Neuron (in vitro differentiated cells): ENCODE results near the gene FAM89B.

Source experiments
- H2AFZ ChIP-seq: one replicate; pipeline ENCODE4 v1.6.1; 2013; ENCODE audit warnings: low read depth, mild to moderate bottlenecking, inconsistent platforms, low read length, moderate library complexity
- H3K27me3 ChIP-seq: one replicate; pipeline ENCODE4 v1.6.1; 2013; ENCODE audit warnings: low read length; ENCODE audit not compliant: insufficient read depth
- H3K36me3 ChIP-seq: one replicate; pipeline ENCODE4 v1.6.1; 2013; ENCODE audit warnings: low read length; ENCODE audit not compliant: insufficient read depth
- H3K4me1 ChIP-seq: one replicate; pipeline ENCODE4 v1.6.1; 2013; ENCODE audit warnings: low read length; ENCODE audit not compliant: insufficient read depth
- H3K4me3 ChIP-seq: 2 replicates; pipeline ENCODE4 v1.5.1; 2013; ENCODE audit warnings: mild to moderate bottlenecking, low read length, moderate library complexity
- H3K9me3 ChIP-seq: one replicate; pipeline ENCODE4 v1.6.1; 2013; ENCODE audit warnings: low read length

FAM89B gene

DNA sequence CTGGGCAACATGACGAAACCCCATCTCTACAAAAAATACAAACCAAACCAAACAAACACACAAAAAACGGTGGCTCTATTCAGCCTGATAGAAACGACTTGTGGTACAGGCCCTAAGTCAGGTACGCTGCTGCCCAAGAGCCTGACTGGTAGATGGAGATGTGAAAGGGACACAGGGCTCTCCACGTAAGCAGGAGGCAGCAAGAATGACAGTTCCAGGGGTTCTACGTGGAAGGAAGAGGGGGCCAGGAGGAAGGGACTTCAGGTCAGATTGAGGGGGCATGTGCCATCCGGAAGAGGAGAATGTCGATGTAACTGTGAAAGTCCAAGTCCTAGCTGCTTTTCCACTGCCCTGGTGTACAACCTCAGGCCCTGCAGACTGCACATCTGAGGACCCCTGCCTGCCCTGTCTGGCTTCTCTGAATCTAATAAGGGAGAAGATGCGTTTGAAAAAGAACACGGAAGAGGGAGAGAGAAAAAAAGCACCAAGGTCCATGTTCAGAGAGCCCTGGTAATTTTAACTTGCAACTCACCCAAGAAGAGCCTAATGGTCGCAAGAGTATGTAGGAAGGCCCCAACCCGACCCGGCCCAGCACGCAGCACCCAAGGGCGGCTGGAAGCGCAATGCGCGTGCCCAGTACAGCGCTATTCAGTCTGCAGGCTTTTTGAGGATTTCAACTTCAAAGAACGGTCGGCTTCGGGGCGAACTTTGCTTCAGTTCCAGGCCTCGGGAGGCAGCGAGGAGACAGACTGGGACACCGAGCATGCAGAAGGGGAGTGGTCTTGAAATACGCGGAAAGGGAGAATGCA, 3.0 kb upstream of the FAM89B start:
- Histone ChIP-seq H3K4me1 (peaks cover 41% of the 10 kb centered on the region), H3K27me3 (no peaks in the 10 kb centered on the region), H3K9me3 (no peaks in the 10 kb centered on the region), H2AFZ (peak overlapping the region; percentile 27), H3K4me3 (peak overlapping the region; percentile 73), H3K36me3 (peaks cover 6% of the 10 kb centered on the region)

DNA sequence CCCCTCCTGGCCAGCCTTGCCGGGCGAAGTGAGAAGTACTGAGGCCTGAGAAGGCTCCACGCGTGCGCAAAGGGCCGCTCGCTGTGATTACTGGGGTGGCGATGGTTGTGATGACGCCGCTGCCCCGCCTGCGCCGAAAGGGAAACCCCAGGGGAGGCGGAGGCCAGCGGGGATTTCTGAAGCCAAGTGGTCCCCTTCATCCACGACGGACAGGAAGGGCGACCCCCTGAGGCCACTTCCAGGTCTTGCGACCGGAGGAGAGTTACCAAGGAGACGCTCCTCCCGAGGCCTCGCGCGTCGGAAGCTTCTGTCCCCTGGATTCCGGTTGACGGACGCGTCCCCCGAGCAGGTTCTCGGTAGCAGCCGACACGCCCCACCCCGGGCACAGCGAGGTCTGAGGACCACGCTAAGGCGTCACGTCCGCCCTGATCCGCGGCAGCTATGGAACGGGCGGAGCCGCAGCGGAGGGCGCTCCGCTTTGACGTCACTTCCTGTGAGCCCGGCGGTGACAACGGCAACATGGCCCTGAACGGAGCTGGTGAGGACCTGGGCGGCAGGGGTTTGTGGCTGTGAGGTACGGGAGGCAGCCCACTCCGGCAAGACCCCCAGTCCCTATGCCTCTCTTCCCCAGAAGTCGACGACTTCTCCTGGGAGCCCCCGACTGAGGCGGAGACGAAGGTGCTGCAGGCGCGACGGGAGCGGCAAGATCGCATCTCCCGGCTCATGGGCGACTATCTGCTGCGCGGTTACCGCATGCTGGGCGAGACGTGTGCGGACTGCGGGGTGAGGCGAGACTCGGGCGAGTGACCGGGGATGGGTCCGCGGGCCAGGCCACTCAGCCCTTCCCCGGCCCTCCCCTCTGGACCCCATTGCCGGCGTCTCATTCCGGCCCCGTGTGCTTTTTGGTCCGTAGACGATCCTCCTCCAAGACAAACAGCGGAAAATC, 2.1 kb upstream of the FAM89B start, which contains the start of gene ZNRD2:
Gene ZNRD2 (plus strand): TSS at position 505 of the 946 bp plus-strand sequence. CDS start 15 bp downstream, at position 520.
- H3K36me3 ChIP-seq: peaks cover 13% of the 10 kb centered on the region
- peaks cover 44% of the 10 kb centered on the region for H3K4me1 ChIP-seq
- H3K4me3 ChIP-seq: peak within 1 kb of the TSS; percentile 73
- H3K27me3 ChIP-seq: no peaks in the 10 kb centered on the region
- H2AFZ ChIP-seq: peak within 1 kb of the TSS; percentile 27
- H3K9me3 ChIP-seq: no peaks in the 10 kb centered on the region

GRCh38 chr11:65571420-65571819, 918 bp upstream of the FAM89B start:
- Histone ChIP-seq H3K4me1 (peaks cover 44% of the 10 kb centered on the region), H3K36me3 (peaks cover 13% of the 10 kb centered on the region), H3K9me3 (no peaks in the 10 kb centered on the region), H3K27me3 (no peaks in the 10 kb centered on the region), H3K4me3 (peak overlapping the region; percentile 73), H2AFZ (no peak overlapping the region)

DNA sequence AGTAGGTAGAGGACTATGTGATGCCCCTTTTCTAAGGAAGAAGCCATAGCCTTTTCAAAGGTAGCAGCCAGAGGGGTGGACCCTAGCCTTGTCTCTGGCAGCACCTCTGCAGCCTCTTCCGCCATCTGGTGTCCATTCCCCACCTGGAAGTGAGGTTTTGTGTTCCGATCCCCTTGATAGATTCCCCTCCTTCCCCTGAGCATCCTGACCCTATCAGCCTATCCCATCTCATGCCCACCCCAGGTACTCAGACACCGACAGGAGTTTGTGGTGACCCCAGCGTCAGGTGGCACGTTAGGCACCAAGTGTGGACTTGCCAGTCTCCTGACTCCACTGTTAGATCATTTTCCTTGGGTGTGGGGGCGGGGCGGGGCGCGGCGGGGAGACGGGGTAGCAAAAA, 398 bp upstream of the FAM89B start:
- peak overlapping the region; percentile 73 for H3K4me3 ChIP-seq
- no peak overlapping the region for H2AFZ ChIP-seq
- no peaks in the 10 kb centered on the region for H3K9me3 ChIP-seq
- no peaks in the 10 kb centered on the region for H3K27me3 ChIP-seq
- peaks cover 47% of the 10 kb centered on the region for H3K4me1 ChIP-seq
- H3K36me3 ChIP-seq: peaks cover 13% of the 10 kb centered on the region

- H3K36me3 ChIP-seq: peaks cover 12% of the 10 kb centered on the region
- no peaks in the 10 kb centered on the region for H3K27me3 ChIP-seq
- H3K4me3 ChIP-seq: peak overlapping the region; percentile 73
- no peaks in the 10 kb centered on the region for H3K9me3 ChIP-seq
- H3K4me1 ChIP-seq: peaks cover 60% of the 10 kb centered on the region
- no peak overlapping the region for H2AFZ ChIP-seq
Observed at GRCh38 chr11:65573391-65574079, 1.2 kb downstream of the FAM89B start.

DNA sequence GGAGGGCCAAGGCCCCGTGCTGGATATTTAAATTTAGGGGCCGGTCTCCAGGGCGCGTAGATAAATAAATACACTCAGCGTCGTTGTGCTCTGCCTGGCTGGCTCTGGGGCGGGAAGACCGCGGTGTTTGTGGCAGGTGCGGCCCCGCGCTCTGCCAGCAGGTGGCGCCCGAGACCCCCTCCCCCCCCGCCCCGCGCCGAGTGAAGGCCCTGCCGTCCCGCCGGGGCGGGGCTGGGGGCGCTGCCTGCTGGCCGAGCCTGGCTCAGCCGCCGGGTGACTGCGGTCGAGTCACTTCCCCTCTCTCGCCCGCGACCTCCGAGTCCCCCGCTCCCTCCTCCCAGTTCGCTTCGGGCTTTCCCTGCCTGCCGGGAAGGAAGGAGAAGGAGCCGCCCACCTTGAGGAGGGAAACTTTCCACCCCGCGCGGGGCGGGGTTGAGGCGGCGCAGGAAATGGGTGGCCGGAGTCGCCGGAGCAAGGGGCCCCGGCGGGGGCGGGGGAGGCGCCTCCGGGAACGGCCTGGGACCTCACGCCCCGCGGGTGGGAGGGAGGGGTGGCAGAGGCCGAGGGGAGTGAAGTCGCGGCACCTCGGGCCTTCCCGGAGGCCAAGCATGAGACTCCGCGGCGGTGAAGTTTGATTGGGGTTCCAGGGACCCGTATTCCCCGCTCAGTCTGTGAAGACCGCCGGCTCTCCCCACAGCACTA, 1.9 kb downstream of the FAM89B start:
- Histone ChIP-seq H3K27me3 (no peaks in the 10 kb centered on the region), H3K4me1 (peaks cover 56% of the 10 kb centered on the region), H3K4me3 (peak overlapping the region; percentile 73)

GRCh38 chr11:65574811-65575567, 2.7 kb downstream of the FAM89B start:
- H3K4me1 ChIP-seq: peaks cover 52% of the 10 kb centered on the region
- H3K36me3 ChIP-seq: peaks cover 12% of the 10 kb centered on the region
- no peaks in the 10 kb centered on the region for H3K27me3 ChIP-seq
- no peak overlapping the region for H2AFZ ChIP-seq
- H3K4me3 ChIP-seq: no peak overlapping the region
- no peaks in the 10 kb centered on the region for H3K9me3 ChIP-seq

More for the DNA sequence above, 1.9 kb downstream of the FAM89B start:
- H3K36me3 ChIP-seq: peaks cover 12% of the 10 kb centered on the region
- no peaks in the 10 kb centered on the region for H3K9me3 ChIP-seq
- no peak overlapping the region for H2AFZ ChIP-seq

GRCh38 chr11:65575568-65576231, 3.4 kb downstream of the FAM89B start, which contains the start of gene EHBP1L1:
EHBP1L1 (plus strand) TSS chr11:65576053; CDS start chr11:65576303, 250 bp downstream.
- Histone ChIP-seq H3K9me3 (no peaks in the 10 kb centered on the region), H3K4me3 (no peak within 1 kb of the TSS), H2AFZ (no peak within 1 kb of the TSS), H3K27me3 (no peaks in the 10 kb centered on the region), H3K36me3 (peaks cover 12% of the 10 kb centered on the region), H3K4me1 (peaks cover 49% of the 10 kb centered on the region)

DNA sequence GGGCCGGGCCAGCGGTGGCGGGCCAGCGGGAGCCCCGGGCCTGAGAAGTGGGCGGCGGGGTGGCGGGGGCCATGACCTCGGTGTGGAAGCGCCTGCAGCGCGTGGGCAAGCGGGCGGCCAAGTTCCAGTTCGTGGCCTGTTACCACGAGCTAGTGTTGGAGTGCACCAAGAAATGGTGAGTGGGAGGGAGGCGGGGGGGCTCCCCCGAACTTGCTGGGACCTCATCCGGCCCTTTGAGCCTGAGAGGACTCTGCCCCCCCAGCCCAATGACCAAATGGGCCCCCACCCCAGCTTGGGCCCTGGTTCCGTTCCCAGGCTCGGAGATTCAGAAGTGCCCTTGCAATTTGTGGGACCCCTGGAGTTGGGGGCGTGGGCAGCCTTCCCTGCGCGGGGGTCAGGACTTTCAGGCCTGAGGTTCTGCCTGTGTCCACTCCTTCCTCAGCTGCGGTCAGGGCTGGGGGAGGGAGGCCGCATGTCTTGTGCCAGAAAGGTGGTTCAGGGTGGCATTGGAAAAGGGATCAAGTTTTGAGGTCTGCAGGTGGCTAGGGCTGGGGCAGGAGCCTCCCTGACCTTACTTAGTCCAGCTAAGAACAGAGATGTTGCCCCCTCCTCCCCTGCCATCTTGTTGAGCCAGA, 4.0 kb downstream of the FAM89B start:
- no peaks in the 10 kb centered on the region for H3K27me3 ChIP-seq
- H2AFZ ChIP-seq: no peak overlapping the region
- H3K9me3 ChIP-seq: no peaks in the 10 kb centered on the region
- peaks cover 43% of the 10 kb centered on the region for H3K4me1 ChIP-seq
- peaks cover 12% of the 10 kb centered on the region for H3K36me3 ChIP-seq
- no peak overlapping the region for H3K4me3 ChIP-seq

- Histone ChIP-seq H3K9me3 (no peaks in the 10 kb centered on the region), H3K4me1 (peaks cover 35% of the 10 kb centered on the region), H2AFZ (no peak overlapping the region), H3K27me3 (no peaks in the 10 kb centered on the region), H3K36me3 (peaks cover 12% of the 10 kb centered on the region), H3K4me3 (no peak overlapping the region)
Observed at GRCh38 chr11:65576867-65577755, 4.8 kb downstream of the FAM89B start.
